SK-N-SH (cell line): ENCODE measurements around the gene JPH3. TPM values are rescaled to one million over a fixed set of nuclear protein-coding genes. Genes with fewer than 3 reads are reported as not detected.

ENCODE experiments used
- CTCF ChIA-PET: fragments of 300-600, 350-600 bp; formaldehyde crosslinking; extraction: SDS; loops from one replicate; lab custom pipeline; 2021; lab: Yijun Ruan, JAX
- POLR2A ChIA-PET: fragments of 350-600 bp; sonication (Branson Sonifier 250); formaldehyde crosslinking; extraction: SDS; loops from one replicate; lab custom pipeline; 2020; ENCODE audit warnings: antibody characterized with exemption, inconsistent platforms; lab: Yijun Ruan, JAX
- DNase-seq: peaks from one replicate; pipeline ENCODE4 v3.0.0; 2012
- H2AFZ ChIP-seq: fragments of 200-600 bp; sonication (generic); 2 replicates; pipeline ENCODE4 v1.8.1; 2016; ENCODE audit warnings: antibody characterized with exemption, mild to moderate bottlenecking, low read depth
- H3F3A ChIP-seq: fragments of 200-600 bp; sonication (generic); replicated peaks from 2 replicates; pipeline ENCODE3; 2016; ENCODE audit warnings: antibody characterized with exemption, mild to moderate bottlenecking; ENCODE audit not compliant: insufficient read depth
- H3K27ac ChIP-seq, 2 experiments: fragments of 200-500 bp in 1 of 2; fragments of 200-600 bp in 1 of 2; sonication (Bioruptor generic) in 1 of 2; sonication (generic), shearing (Covaris generic) in 1 of 2; 2 replicates each; pipeline versions ENCODE4 v1.5.1 to v1.6.1; 2014 to 2016; ENCODE audit warnings: low read depth in 2 of 2, inconsistent platforms in 1 of 2, low read length in 1 of 2, mild to moderate bottlenecking in 1 of 2, mixed read lengths in 1 of 2
- H3K27me3 ChIP-seq: fragments of 200-600 bp; sonication (generic), shearing (Covaris generic); 2 replicates; pipeline ENCODE4 v1.6.1; 2016; ENCODE audit warnings: mixed run types; ENCODE audit not compliant: insufficient read depth
- H3K36me3 ChIP-seq, 2 experiments: fragments of 200-500 bp in 1 of 2; fragments of 200-600 bp in 1 of 2; sonication (Bioruptor generic) in 1 of 2; sonication (generic) in 1 of 2; replicated peaks in 1 of 2; 2 replicates each; pipeline versions ENCODE3 to v1.5.1; 2014 to 2016; ENCODE audit warnings: low read length in 1 of 2, mild to moderate bottlenecking in 1 of 2; ENCODE audit not compliant: insufficient read depth in 2 of 2, control insufficient read depth in 1 of 2
- H3K4me1 ChIP-seq, 2 experiments: fragments of 200-500 bp in 1 of 2; fragments of 200-600 bp in 1 of 2; sonication (Bioruptor generic) in 1 of 2; sonication (generic), shearing (Covaris generic) in 1 of 2; 2 replicates each; pipeline versions ENCODE4 v1.5.1 to v1.6.1; 2014 to 2016; ENCODE audit warnings: low read depth in 1 of 2, low read length in 1 of 2, mixed run types in 1 of 2; ENCODE audit not compliant: insufficient read depth in 2 of 2, control insufficient read depth in 1 of 2
- H3K4me2 ChIP-seq: fragments of 200-600 bp; sonication (generic), shearing (Covaris generic); 2 replicates; pipeline ENCODE4 v1.6.1; 2017; ENCODE audit warnings: mixed run types
- H3K4me3 ChIP-seq, 2 experiments: fragments of 200-500 bp in 1 of 2; fragments of 200-600 bp in 1 of 2; sonication (Bioruptor generic) in 1 of 2; sonication (generic), shearing (Covaris generic) in 1 of 2; 2 replicates each; pipeline versions ENCODE4 v1.5.1 to v1.8.1; 2014 to 2016; ENCODE audit warnings: low read depth in 2 of 2, inconsistent platforms in 1 of 2, low read length in 1 of 2, mild to moderate bottlenecking in 1 of 2, mixed read lengths in 1 of 2, moderate library complexity in 1 of 2
- H3K79me2 ChIP-seq: fragments of 200-600 bp; sonication (generic); 2 replicates; pipeline ENCODE4 v1.8.1; 2017; ENCODE audit warnings: mild to moderate bottlenecking; ENCODE audit not compliant: insufficient read depth
- H3K9ac ChIP-seq: fragments of 200-600 bp; sonication (generic); 2 replicates; pipeline ENCODE4 v1.6.1; 2017; ENCODE audit warnings: mixed run types
- H3K9me2 ChIP-seq: fragments of 200-600 bp; sonication (generic); 2 replicates; pipeline ENCODE4 v1.6.1; 2017; ENCODE audit warnings: mixed run types
- H3K9me3 ChIP-seq: fragments of 200-600 bp; sonication (generic); 2 replicates; pipeline ENCODE4 v1.6.1; 2017; ENCODE audit warnings: mixed run types, mild to moderate bottlenecking, moderate library complexity
- H4K20me1 ChIP-seq: fragments of 200-600 bp; sonication (generic); 2 replicates; pipeline ENCODE4 v1.6.1; 2017; ENCODE audit warnings: mild to moderate bottlenecking, mixed run types; ENCODE audit not compliant: insufficient read depth
- FOSL2 ChIP-seq: IDR thresholded peaks from 2 replicates; pipeline ENCODE4 v1.4.0; 2012; ENCODE audit warnings: low read depth, mild to moderate bottlenecking, moderate library complexity, borderline replicate concordance
- FOXM1 ChIP-seq: IDR thresholded peaks from 2 replicates; pipeline ENCODE4 v1.4.0; 2012; ENCODE audit warnings: low read depth, mild to moderate bottlenecking
- PBX3 ChIP-seq: IDR thresholded peaks from 2 replicates; pipeline ENCODE4; 2012
- REST ChIP-seq: IDR thresholded peaks from 2 replicates; pipeline ENCODE4 v1.6.1; 2012; ENCODE audit warnings: mild to moderate bottlenecking, low read depth, low read length, moderate library complexity
- TAF1 ChIP-seq: IDR thresholded peaks from 2 replicates; pipeline ENCODE4 v1.6.1; 2012; ENCODE audit warnings: low read depth, mild to moderate bottlenecking, low read length, moderate library complexity, borderline replicate concordance
- WGBS: methylation state at CpG from one replicate; pipeline ENCODE4 v1.1.6; 2017; ENCODE audit warnings: low lambda C conversion rate; 5-methylcytosine and 5-hydroxymethylcytosine counted together
- polyA plus RNA-seq, 3 experiments: library from polyadenylated mRNA; depleted of rRNA; stranded (reverse); fragments of >200 nt; gene quantifications; 2 replicates each; pipeline ENCODE4 v1.2.3, GENCODE V29; 2012
- TF ChIP-seq, protein P1 (sequence below): fragments of 150-350 bp; IDR thresholded peaks from 2 replicates; pipeline ENCODE4 v1.6.1; 2016; ENCODE audit warnings: mild to moderate bottlenecking, low read depth, low read length
- TF ChIP-seq, protein P2 (sequence below): IDR thresholded peaks from 2 replicates; pipeline ENCODE4 v1.4.0; 2012; ENCODE audit warnings: low read depth

The JPH3 gene
- polyA plus RNA-seq, 1 of the 3 experiments (the other 2 are of a cell fraction), result 0.25 TPM

GRCh38 chr16:87658564-87659225, 56.4 kb downstream of the JPH3 start (continued):
- TF ChIP-seq, protein P1, sequence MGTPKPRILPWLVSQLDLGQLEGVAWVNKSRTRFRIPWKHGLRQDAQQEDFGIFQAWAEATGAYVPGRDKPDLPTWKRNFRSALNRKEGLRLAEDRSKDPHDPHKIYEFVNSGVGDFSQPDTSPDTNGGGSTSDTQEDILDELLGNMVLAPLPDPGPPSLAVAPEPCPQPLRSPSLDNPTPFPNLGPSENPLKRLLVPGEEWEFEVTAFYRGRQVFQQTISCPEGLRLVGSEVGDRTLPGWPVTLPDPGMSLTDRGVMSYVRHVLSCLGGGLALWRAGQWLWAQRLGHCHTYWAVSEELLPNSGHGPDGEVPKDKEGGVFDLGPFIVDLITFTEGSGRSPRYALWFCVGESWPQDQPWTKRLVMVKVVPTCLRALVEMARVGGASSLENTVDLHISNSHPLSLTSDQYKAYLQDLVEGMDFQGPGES, result no peak
- TF ChIP-seq, protein P2, sequence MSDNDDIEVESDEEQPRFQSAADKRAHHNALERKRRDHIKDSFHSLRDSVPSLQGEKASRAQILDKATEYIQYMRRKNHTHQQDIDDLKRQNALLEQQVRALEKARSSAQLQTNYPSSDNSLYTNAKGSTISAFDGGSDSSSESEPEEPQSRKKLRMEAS, result no peak
- TF ChIP-seq FOXM1 (no peak), TAF1 (no peak), PBX3 (no peak), FOSL2 (no peak)

- no peak overlapping the region for H2AFZ ChIP-seq
- no peak for DNase-seq
- H3K36me3 ChIP-seq, result no peaks in the 10 kb centered on the region
- no peaks in the 10 kb centered on the region for H3K9me3 ChIP-seq
- H3K4me2 ChIP-seq, result no peak overlapping the region
- H3F3A ChIP-seq, result no peaks in the 10 kb centered on the region
- H3K9ac ChIP-seq, result no peak overlapping the region
- no peaks in the 10 kb centered on the region for H4K20me1 ChIP-seq
- WGBS, result 56% methylated on average over 12 of the region's 16 CpGs
- no peaks in the 10 kb centered on the region for H3K9me2 ChIP-seq
- no peaks in the 10 kb centered on the region for H3K4me1 ChIP-seq
- ChIA-PET CTCF (interaction anchor here (1.4 kb wide), 1 partner anchor 73 kb away, joined by 5 read pairs; no protein-coding TSS in a partner anchor), POLR2A (no interaction called here)
- no peaks in the 10 kb centered on the region for H3K79me2 ChIP-seq
- TF ChIP-seq REST (peak; percentile 95), FOXM1 (no peak)
- TF ChIP-seq, protein P1, result no peak
- H3K27ac ChIP-seq, result no peak overlapping the region
- H3K27me3 ChIP-seq, result no peaks in the 10 kb centered on the region; the same call in 1 of the 2 replicates
- H3K4me3 ChIP-seq, result no peak overlapping the region
Observed at GRCh38 chr16:87661561-87661960, 59.3 kb downstream of the JPH3 start.
